Mucosa of descending colon (tissue), 3 donors: ENCODE measurements around the gene PLA2G4D. TPM values are rescaled to one million over a fixed set of nuclear protein-coding genes. Genes with fewer than 3 reads are reported as not detected.

ENCODE experiments used
- ATAC-seq: fragments of 200-7000 bp; cut with Tn5 transposase; one replicate; pipeline ENCODE4 v1.9.1; 2020; ENCODE audit warnings: mild to moderate bottlenecking, moderate library complexity
- DNase-seq, 3 donors: peaks; one replicate each; pipeline ENCODE4 v3.0.0-alpha.2; 2020
- H3K36me3 ChIP-seq: fragments of 200-600 bp; one replicate; pipeline ENCODE4 v1.8.0; 2021; ENCODE audit warnings: low read depth, mild to moderate bottlenecking
- H3K4me1 ChIP-seq: fragments of 200-600 bp; one replicate; pipeline ENCODE4 v1.8.0; 2021; ENCODE audit warnings: low read depth, mild to moderate bottlenecking
- H3K4me3 ChIP-seq: fragments of 200-600 bp; one replicate; pipeline ENCODE4 v1.8.0; 2021; ENCODE audit warnings: mild to moderate bottlenecking
- H3K9me3 ChIP-seq: fragments of 200-600 bp; one replicate; pipeline ENCODE4 v1.8.0; 2021; ENCODE audit warnings: mild to moderate bottlenecking
- CTCF ChIP-seq: fragments of 200-600 bp; IDR thresholded peaks from one replicate; pipeline ENCODE4 v1.8.0; 2022; ENCODE audit warnings: antibody characterized with exemption, mild to moderate bottlenecking
- intact Hi-C, 2 donors: fragments of 100-400 bp; cut with DNase I in 1 of 2; cut with micrococcal nuclease in 1 of 2; formaldehyde crosslinking; loops; one replicate each; pipeline versions ENCODE4 v1.11.0 to v1.11.1; 2022; cut with DNase I, micrococcal nuclease
- total RNA-seq, 3 donors: library from RNA; stranded (reverse); fragmentation: NEBNext Ultra II Directional in 2 of 3; extraction: Animal tissue kit (Norgen Biotek cat#: 25700) in 2 of 3; gene quantifications; one replicate each; pipeline versions ENCODE4 v1.2.1 to v1.2.4, GENCODE V29; 2021 to 2023
- donor health status: DM: no; HTN: no; CAD: no; lungs with moderate emphysema.
- donor health status: DM: no; HTN: no; CAD: no.
- donor health status: DM: no; HTN: yes; CAD: no.

The PLA2G4D gene
- total RNA-seq, 3 donors from 2014 or later = 0.35 to 0.51 (median 0.49) TPM

DNA sequence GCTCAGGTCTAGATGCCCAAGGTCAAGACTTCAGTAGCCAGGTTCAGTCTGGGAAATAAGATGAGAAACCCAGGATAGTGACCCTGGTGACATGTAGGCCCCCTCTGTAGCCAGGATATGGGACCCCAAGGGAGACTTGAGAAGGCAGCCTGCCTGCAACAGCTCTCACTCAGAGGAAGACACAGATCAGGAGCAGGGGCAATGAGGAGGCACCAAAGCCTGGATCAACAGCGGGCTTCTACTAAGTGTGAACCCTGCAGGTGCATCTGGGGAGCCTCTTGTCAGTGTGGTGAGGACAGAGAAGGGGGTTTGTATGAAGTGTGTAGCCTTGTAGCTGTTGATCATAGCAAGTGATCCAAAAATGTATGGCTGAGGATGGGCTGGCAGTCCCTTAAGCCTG is 36.6 kb upstream of the PLA2G4D start:
- no peak for TF ChIP-seq CTCF
- intact Hi-C loops = no loop called here
- H3K36me3 ChIP-seq = no peaks in the 10 kb centered on the region
- no peak overlapping the region for H3K4me3 ChIP-seq
- ATAC-seq (no peak), DNase-seq (no peak)
- no peaks in the 10 kb centered on the region for H3K4me1 ChIP-seq
- H3K9me3 ChIP-seq = no peaks in the 10 kb centered on the region

- no peak for DNase-seq
- intact Hi-C loops = no loop called here
- ATAC-seq = no peak
- Histone ChIP-seq H3K4me3 (no peak overlapping the region), H3K9me3 (no peaks in the 10 kb centered on the region), H3K4me1 (no peaks in the 10 kb centered on the region), H3K36me3 (no peaks in the 10 kb centered on the region)
- no peak for TF ChIP-seq CTCF
Measured at GRCh38 chr15:42130246-42130986, 36.1 kb upstream of the PLA2G4D start.

DNA sequence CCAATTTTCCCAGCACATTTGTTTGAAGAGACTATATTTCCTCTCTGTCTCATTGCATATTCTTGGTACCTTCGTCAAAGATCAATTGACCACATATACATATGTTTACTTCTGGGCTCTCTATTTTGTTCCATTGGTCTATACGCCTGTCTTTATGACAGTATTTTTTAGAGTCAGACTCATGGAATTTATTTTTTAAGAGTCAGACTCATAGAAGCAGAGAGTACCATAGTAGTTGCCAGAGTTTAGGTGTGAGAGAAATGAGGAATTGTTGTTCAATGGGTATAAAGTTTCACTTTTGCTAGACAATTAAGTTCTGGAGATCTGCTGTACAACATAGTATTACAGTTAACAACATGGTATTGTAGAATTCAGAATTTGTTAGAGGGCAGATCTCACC is 35.0 kb upstream of the PLA2G4D start:
- TF ChIP-seq CTCF = no peak
- intact Hi-C loops = no loop called here
- DNase-seq (no peak), ATAC-seq (no peak)
- H3K4me1 ChIP-seq = no peaks in the 10 kb centered on the region
- H3K9me3 ChIP-seq = no peaks in the 10 kb centered on the region
- H3K4me3 ChIP-seq = no peak overlapping the region
- no peaks in the 10 kb centered on the region for H3K36me3 ChIP-seq

DNA sequence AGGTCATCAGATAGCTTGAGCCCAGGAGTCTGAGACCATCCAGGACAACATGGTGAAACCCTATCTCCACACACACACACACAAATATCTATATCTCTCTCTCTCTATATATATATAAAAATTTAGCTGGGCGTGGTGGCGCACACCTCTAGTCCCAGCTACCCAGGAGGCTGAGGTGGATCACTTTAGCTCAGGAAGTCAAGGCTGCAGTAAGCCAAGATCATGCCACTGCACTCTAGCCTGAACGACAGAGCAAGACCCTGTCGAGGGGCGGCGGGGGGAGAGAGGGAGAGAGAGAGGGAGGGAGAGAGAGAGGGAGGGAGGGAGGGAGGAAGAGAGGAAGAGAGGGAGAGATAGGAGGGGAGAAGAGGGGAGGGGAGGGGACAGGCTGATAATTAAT is 34.1 kb upstream of the PLA2G4D start:
- ATAC-seq (no peak), DNase-seq (no peak)
- H3K4me3 ChIP-seq = no peak overlapping the region
- intact Hi-C loops = no loop called here
- TF ChIP-seq CTCF = no peak
- H3K4me1 ChIP-seq = no peaks in the 10 kb centered on the region
- H3K9me3 ChIP-seq = no peaks in the 10 kb centered on the region
- H3K36me3 ChIP-seq = no peaks in the 10 kb centered on the region

DNA sequence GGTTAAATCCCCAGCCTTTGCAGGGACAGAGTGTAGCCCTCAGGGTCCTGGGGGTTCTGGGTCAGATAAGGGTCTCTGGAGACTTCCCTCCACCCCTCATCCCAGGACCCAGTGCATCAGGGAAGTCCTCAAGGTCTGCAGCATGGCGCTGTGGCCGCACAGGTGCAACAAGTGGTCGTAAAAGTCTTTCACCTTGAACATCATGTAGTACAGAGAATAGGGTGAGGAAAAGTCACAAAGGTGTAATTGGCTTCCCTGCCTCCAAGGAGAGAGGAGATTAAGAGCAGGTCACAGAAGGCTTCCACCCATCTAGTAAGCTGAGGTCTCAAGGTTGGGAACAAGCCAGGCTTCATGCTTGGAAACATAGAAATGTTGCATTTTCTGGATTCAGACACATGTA is 29.2 kb upstream of the PLA2G4D start:
- DNase-seq (no peak), ATAC-seq (no peak)
- Histone ChIP-seq H3K9me3 (no peaks in the 10 kb centered on the region), H3K36me3 (no peaks in the 10 kb centered on the region), H3K4me1 (peaks cover 4% of the 10 kb centered on the region), H3K4me3 (no peak overlapping the region)
- no peak for TF ChIP-seq CTCF
- intact Hi-C loops = no loop called here

- Histone ChIP-seq H3K9me3 (no peaks in the 10 kb centered on the region), H3K4me3 (no peak overlapping the region), H3K4me1 (peaks cover 4% of the 10 kb centered on the region), H3K36me3 (no peaks in the 10 kb centered on the region)
- no peak for TF ChIP-seq CTCF
- DNase-seq (no peak), ATAC-seq (no peak)
- intact Hi-C loops = no loop called here
Measured at GRCh38 chr15:42121682-42122081, 27.3 kb upstream of the PLA2G4D start.
